ENCODE data around the gene FCHSD2. TPM values are rescaled to one million over a fixed set of nuclear protein-coding genes. Genes with fewer than 3 reads are reported as not detected.

FCHSD2 gene
- total and polyA plus RNA-seq, 2 donors (not counting 3 experiments of a cell fraction or from before 2014, with no cell fraction given), result 20.8 to 56.9 TPM

- H3K4me2 ChIP-seq (ENCODE audit: insufficient read depth, low read length), result no peak overlapping the region
- DNase-seq (ENCODE audit: low read depth, low spot score), result no peak
- CTCF ChIA-PET, result interaction anchor here (1.2 to 1.3 kb wide), 2 partner anchors 18 to 191 kb away, joined by 3 to 4 read pairs; no protein-coding TSS in a partner anchor
- H3K9me1 ChIP-seq (replicated peaks; ENCODE audit: control insufficient read depth, extremely low read depth, insufficient read depth, low read length), result peaks cover 2% of the 10 kb centered on the region
- no peaks in the 10 kb centered on the region for H3K36me3 ChIP-seq (ENCODE audit: control insufficient read depth in 2 of 2, extremely low read depth in 1 of 2, insufficient read depth in 2 of 2, low read length in 2 of 2)
- FAIRE-seq, result no peak
- intact Hi-C loops (cut with micrococcal nuclease) (no loop called here), dilution Hi-C loops (cut with MboI; ENCODE audit: extremely low pct_ligation_motif_present, low sequenced_read_pairs) (no loop called here)
- peaks cover 3% of the 10 kb centered on the region for H3K79me2 ChIP-seq (ENCODE audit: control insufficient read depth, insufficient read depth, low read length)
- no TSS peak for BruUV-seq (replicated peaks)
- H3K27ac ChIP-seq (ENCODE audit: insufficient read depth, low read depth, low read length), result no peak overlapping the region
- H3K27me3 ChIP-seq (ENCODE audit: control insufficient read depth in 2 of 2, insufficient read depth in 2 of 2, low read length in 2 of 2), result no peaks in the 10 kb centered on the region
- H4K20me1 ChIP-seq (replicated peaks; ENCODE audit: control insufficient read depth, extremely low read depth, insufficient read depth, low read length), result no peaks in the 10 kb centered on the region
- TF ChIP-seq POLR2A (IDR thresholded peaks at IDR 0.05; ENCODE audit: low read depth, low read length) (no peak), CTCF (IDR thresholded peaks at IDR 0.05; ENCODE audit: extremely low read depth in 1 of 2, insufficient read depth in 1 of 2, low read depth in 1 of 2, low read length in 2 of 2) (no peak), EZH2 (IDR thresholded peaks at IDR 0.05; ENCODE audit: borderline replicate concordance, low read depth, low read length, severe bottlenecking) (no peak), JUN (IDR thresholded peaks at IDR 0.05; ENCODE audit: borderline replicate concordance, insufficient read depth, insufficient read length, low read depth) (no peak), MYC (IDR thresholded peaks at IDR 0.05; ENCODE audit: low read depth, low read length) (no peak), GATA2 (IDR thresholded peaks at IDR 0.05; ENCODE audit: insufficient read depth, insufficient read length, low read depth, low read length) (no peak), POLR2AphosphoS5 (IDR thresholded peaks at IDR 0.05; ENCODE audit: insufficient read depth, low read depth, low read length) (no peak), MAX (IDR thresholded peaks at IDR 0.05; ENCODE audit: insufficient read depth, insufficient read length) (no peak), FOS (IDR thresholded peaks at IDR 0.05; ENCODE audit: borderline replicate concordance, insufficient read depth, low read length) (no peak)
- H3K4me3 ChIP-seq (replicated peaks in 1 of 3; ENCODE audit: insufficient read depth in 1 of 3, low read depth in 1 of 3, low read length in 3 of 3), result no peak overlapping the region
- H2AFZ ChIP-seq (ENCODE audit: low read depth, low read length), result no peak overlapping the region
- POLR2A ChIA-PET, result no interaction called here
- peaks cover 13% of the 10 kb centered on the region for H3K4me1 ChIP-seq (ENCODE audit: control insufficient read depth, extremely low read depth, insufficient read depth, low read length)
- no peak overlapping the region for H3K9ac ChIP-seq (replicated peaks; ENCODE audit: extremely low read depth, insufficient read depth, low read length)
- H3K9me3 ChIP-seq (replicated peaks; ENCODE audit: control insufficient read depth, insufficient read depth, low read length), result no peaks in the 10 kb centered on the region
Observed at GRCh38 chr11:72951888-72952287, 190.2 kb downstream of the FCHSD2 start.

All from endothelial cell of umbilical vein (primary cell).